Prostate gland (tissue), 2 donors: ENCODE results near the gene APLP2.
"Not testable (repeated sequence)": the region's sequence is repeated elsewhere in the genome, so short reads cannot be mapped to it uniquely, and the experiment has no call there.

Experiments
- CTCF ChIP-seq, 4 experiments: fragments of 200-600 bp in 2 of 4; fragments of 450-650 bp in 2 of 4; sonication (generic) in 2 of 4; IDR thresholded peaks; 1 replicate in 3 of 4; 2 replicates in 1 of 4; pipeline ENCODE4 v1.5.1; 2016 to 2019; ENCODE audit warnings: antibody characterized with exemption in 4 of 4, mild to moderate bottlenecking in 2 of 4, moderate library complexity in 2 of 4
- POLR2A ChIP-seq: fragments of 450-650 bp; IDR thresholded peaks from one replicate; pipeline ENCODE4 v1.6.1; 2016; ENCODE audit warnings: antibody characterized with exemption, mild to moderate bottlenecking
- POLR2AphosphoS5 ChIP-seq: sonication (generic); formaldehyde crosslinking; IDR thresholded peaks from one replicate; pipeline ENCODE4 v1.6.1; 2017; ENCODE audit warnings: antibody characterized with exemption

GRCh38 chr11:130193551-130193950, 123.9 kb downstream of the APLP2 start:
- TF ChIP-seq POLR2A; CTCF (IDR thresholded peaks at IDR 0.05); POLR2AphosphoS5: not testable (repeated sequence)
